AG20443 (cell line): ENCODE measurements around the gene SPNS2.
"Not testable (repeated sequence)": the region's sequence is repeated elsewhere in the genome, so short reads cannot be mapped to it uniquely, and the experiment has no call there.

Experiments used
- DNase-seq: peaks from one replicate; pipeline ENCODE4 v3.0.0; 2012; ENCODE audit warnings: low spot score, mixed read lengths

SPNS2 gene

DNA sequence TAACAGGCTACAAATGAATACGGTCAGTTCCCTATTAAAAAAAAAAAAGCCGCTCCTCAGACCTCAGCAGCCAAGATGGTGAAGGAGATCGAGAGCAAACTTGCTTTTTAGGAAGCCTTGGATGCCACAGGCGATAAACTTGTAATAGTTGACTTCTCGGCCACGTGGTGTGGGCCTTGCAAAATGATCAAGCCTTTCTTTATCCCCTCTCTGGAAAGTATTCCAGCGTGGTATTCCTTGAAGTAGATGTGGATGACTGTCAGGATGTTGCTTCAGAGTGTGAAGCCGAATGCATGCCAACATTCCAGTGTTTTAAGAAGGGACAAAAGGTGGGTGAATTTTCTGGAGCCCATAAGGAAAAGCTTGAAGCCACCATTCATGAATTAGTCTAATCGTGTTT is 73.5 kb downstream of the SPNS2 start:
- DNase-seq, result no peak

DNA sequence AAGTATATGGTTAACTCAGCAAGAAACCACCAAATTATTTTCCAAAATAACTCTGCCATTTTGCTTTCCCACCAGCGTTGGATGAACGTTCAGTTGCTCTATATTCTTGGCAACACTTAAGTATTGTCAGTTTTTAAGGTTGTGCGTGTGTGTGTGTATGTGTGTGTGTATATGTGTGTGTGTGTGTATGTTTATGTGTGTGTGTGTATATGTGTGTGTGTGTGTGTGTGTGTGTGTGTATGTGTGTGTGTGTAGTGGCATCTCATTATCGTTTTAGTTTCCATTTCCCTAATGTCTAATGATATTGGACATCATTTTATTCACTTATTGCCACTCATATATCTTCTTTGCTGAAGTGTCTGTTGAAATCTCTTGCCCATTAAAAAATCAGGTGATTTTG is 74.4 kb downstream of the SPNS2 start:
- no peak for DNase-seq

DNA sequence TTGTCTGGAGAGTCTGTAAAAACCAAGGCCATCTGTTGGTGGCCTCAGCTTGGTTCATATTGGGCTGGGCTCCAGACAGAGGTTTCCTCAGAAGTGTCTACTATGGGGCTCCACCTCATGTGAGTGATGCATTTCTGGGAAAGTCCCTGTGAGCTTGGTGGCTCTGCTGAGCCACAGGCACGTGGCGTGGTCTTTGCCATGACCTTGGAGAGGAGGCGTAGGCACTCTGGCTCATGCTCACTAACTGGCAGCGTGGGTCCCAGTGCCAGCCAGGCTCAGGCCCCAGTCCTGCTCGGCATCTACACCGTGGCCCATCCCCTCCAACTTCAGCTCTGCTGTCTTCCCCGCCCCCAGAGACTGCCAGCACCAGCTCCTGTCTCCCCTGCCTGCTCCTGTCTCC is 75.0 kb downstream of the SPNS2 start:
- DNase-seq, result no peak

DNA sequence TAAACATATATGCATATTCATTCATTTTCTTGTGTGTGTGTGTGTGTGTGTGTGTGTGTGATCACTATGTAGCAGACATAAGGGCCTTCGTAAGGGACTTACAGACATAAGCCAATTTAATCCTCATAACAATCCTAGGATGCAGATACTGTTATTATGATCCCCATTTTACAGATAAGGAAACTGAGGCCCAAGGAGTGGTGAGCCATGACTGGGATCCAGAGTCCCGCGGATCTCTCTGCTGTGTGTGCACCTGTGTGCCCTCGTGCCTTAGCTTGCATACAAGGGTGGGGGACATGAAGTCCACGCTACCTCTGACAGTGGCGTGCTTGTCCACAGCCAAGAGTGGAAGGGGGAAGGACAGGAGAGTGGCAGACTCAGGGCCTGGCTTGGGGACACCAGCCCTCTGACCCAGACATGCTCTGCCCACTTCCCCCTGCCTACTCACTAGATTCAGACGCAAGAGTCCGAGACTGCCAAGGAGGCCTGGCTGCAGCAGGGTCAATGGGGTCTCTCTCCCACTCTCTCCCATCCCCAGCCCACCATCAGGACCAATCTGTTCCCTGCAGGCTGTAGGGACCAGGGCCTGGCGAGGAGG is 75.9 kb downstream of the SPNS2 start:
- DNase-seq, result no peak

DNA sequence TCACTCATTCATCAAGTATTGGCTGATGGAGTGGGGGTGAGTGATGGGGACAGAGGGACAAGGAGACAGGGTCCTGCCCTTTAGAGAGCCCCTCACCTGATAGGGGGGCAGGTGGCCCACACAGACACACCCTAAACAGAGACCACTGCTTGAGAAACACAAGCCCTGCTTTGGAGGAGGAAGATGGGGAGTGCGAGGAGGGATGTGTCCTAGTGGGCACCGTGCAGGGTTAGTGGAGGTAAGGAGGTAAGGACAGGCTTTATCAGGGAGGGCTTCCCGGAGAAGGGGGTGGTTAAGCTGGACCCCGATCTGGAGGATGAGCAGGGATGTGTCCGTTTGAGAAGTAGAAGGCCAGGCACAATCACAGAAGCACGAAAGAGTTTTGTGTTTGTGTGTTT is 77.5 kb downstream of the SPNS2 start:
- no peak for DNase-seq

DNA sequence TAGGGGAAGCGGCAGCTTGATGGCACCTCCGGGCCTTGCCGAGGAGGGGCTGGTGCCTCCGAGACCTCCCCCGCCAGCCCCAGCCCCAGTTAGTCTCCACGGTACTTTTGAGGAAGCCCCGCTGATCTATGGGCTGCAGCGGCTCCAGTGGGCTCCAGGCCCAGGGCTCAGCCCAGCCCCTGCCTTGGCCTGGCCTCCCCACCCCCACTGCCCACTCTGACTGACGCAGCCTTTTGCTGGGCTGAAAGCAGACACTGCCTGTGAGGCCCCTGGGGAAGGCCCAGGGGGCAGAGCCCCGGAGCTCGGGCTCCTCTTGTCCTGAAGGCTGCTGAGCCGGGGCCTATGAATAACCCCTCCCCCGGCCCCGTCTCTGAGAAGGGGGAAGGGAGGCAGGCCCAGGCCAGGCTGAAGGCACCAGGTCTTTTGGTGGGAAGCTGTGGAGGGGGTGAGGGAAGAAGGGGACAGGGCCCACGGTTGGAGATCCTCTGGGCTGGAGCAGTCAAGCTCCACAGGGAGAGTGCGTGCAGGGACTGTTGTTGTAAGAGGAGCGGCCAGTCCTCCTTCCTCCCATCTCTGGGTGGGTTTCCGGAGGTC is 78.1 kb downstream of the SPNS2 start:
- no peak for DNase-seq

DNA sequence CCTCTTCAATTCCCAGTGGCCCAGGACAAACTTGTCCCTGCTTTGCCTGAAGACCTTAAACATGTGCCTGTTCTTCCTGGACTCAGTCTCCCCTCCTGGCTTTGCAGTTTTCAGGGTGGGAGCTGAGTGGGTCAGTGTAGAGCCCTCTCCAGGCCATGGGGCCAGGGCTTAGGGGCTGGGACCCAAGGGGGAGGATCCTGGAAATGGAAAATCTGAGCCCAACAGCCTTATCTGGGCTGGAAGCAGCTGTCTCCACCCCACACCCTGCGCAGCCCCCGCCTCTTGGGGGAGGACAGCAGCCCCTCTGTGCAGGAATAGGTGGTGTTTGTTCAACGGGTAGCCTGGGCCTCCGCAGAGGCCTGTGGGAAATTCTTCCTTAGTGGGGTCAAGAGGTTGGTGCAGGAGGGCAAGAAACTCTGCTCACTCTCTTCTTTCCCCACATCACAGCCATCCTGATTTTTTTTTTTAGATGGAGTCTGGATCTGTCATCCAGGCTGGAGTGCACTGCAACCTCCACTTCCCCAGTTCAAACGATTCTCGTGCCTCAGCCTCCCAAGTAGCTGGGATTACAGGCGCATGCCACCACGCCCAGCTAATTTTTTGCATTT is 78.8 kb downstream of the SPNS2 start:
- DNase-seq, result no peak

DNA sequence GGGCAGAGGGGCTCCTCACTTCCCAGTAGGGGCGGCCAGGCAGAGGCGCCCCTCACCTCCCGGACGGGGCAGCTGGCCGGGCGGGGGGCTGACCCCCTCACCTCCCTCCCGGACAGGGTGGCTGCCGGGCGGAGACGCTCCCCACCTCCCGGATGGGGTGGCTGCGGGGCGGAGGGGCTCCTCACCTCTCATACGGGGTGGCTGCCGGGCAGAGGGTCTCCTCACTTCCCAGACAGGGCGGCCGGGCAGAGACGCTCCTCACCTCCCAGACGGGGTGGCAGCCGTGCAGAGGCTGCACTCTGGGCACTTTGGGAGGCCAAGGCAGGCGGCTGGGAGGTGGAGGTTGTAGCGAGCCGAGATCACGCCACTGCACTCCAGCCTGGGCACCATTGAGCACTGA is 79.7 kb downstream of the SPNS2 start:
- DNase-seq, result not testable (repeated sequence)

DNA sequence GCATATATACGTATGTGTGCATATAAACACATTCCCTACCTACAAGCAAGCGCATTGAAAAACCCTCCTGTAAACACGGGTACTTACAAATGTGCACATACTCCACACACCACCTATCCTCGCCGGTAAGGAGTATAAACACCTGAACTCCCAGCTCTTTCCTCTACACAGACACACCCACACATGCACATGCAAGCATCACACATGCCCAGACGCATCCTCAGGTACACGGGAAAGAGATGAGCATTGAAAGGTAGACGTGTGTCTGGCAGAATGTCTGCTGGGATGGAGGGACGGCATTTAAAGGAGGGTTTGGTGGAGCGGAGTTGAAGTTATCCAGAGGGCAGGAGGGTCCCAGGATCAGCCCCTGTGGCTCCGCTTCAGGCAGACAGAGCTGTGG is 81.0 kb downstream of the SPNS2 start:
- DNase-seq, result no peak

DNA sequence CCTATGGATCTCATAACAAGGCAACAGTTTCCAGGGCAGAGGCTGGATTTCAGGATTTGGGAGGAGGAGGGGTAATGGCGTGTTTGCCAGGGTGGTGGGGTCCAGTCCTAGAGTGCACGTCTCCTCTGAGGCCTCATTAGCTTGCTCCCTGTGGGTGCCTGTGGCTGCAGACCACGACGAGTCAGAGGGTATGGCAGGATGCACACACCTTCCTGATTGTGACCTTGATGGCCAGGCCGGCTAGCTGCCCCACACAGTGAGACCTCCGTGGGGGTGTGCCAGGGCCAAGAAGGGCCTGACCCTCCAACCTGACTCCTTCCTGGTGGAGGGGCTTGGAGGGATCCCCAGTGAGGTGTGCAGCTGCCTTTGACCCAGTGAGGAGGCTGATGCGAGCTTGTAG is 81.6 kb downstream of the SPNS2 start:
- no peak for DNase-seq

DNA sequence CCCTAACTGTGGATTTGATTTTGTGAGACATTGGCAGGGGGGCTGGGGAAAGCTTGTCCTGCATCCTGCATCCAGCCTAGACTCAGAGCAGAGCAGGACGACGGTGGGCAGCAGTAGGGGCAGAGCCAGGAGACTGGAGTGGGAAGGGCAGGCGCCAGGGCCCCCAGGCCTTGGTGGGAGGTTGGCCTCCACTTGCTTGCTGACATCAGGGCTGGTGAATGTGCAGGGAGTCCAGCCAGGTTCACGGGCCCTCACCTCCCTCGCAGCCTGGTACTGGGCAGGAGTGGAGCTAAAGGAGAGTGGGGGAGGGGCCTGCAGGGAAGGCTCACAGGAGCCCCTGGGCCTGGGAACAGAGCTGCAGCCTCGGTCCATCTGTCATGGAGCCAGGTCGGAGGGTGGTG is 83.4 kb downstream of the SPNS2 start:
- no peak for DNase-seq

DNA sequence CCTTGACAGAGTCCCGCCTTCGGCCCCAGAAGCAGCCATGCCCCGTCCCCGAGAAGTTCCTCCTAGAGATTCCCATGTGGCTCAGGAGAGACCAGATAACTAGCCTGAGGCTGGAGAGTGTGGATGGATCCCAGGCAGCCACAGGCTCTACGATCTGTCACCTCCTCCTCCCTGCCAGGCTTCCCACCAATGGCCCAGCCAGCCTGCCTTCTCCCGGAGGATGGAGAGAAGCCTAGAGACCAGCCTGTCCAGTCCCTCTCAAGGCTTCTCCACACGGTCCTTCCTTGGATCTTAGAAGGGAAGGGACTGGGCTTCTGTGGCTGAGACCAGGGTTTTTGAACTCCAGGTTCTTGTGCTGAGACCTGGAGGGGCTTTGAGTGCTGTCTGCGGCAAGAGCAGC is 84.0 kb downstream of the SPNS2 start:
- no peak for DNase-seq

DNA sequence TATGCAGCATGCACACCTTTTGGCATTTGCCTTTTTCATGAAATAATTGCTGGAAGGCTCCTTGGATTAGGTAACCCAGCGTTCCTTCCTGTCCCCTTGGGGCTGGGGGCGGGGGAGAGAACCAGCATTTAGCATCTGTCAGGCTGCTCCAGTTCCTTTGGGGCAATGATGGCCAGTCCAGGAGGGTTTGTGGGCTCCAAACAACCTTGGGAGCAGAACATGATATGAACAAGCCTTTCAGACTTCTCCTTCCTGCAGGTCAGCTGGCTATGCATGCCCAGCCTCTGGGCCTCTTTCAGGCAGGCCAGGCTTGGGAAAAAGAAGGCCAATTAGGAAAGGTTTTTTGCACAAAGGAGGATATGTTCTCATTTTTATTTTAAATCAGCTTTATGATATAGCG is 84.5 kb downstream of the SPNS2 start:
- DNase-seq, result no peak

DNA sequence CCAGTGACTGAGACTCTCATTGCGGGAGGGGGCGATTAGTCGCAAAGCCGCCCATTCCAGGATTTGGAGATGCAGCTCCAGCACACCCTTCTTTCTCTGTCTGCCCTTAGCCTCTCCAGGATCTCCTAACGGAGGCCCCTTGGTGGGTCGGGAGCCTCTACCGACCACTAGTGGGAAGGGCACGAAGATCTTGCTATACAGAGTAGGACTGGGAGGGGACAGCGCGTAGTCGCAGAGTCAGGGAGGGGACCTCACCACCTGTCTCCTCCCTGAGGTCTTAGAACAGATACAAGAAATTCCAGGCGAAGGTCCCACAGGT is 85.1 kb downstream of the SPNS2 start:
- DNase-seq, result no peak

DNA sequence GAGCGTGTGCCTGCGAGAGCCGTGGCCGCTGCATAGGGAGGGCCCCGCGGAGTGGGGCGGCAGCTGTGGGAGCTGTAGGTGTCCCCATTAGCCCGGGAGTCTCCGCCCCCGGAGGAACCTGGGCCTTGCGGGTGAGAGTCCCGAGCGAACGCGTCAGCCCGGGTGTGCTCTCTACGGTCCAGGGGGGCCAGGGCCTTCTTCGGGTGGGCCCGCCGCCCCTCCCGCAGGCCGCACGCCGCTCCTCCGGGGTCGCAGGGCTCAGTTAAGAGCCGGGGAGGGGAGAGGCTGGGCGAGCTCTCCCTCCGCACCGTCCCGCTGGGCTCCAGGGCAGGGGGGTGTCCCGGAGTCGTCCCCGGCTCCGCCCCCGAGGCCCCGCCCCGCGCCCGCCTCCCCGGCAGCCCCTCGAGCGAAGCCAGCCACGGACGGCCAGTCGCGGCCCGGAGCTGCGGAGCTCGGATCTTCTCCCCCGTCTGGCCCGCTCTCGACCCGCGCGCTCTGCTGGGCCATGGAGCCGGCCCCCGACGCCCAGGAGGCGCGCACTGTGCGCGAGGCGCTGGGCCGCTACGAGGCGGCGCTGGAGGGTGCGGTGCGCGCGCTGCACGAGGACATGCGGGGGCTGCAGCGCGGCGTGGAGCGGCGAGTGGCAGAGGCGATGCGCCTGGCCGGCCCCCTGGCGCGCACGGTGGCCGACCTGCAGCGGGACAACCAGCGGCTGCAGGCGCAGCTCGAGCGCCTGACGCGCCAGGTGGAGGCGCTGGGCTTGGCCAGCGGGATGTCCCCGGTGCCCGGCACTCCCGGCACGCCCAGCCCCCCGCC is 85.6 kb downstream of the SPNS2 start, which contains the start of gene SMTNL2:
TSS of gene SMTNL2 (plus strand) at position 429 of the 816 bp plus-strand sequence. CDS start at position 506, 77 bp downstream.
- no peak for DNase-seq

DNA sequence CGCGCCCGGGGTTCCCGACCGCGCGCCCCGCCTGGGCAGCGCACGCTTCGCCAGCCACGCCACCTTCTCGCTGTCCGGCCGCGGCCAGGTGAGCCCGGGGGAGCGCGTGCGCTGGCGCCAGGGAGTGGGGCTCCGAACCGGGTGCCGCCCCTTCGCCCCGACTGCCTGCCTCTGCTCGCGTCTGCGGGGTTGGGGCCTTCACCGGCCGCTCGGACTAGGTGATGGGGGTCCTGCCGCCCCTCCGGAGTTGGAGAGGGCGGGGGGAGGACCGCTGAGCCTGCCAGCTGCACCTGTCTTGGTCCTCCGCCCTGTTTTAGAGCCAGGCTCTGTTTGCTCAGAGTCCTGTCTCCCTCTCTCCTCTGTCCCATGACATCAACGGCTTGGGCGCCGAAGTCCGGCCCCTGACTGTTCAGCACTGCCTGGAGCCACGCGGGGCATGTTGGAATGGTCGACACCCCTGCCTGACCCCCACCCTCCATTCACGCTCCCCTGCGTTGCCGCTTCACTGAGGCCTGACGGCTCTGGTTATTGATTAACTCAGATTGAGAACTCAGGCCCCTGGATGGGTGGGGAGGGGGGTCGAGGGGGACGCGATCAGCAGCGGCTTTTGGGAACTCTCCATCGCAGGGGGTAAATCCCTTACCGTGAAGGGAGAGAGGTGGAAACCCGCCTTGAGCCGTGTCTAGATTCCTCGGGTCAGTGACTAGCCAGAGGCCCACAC is 86.4 kb downstream of the SPNS2 start:
- DNase-seq, result no peak

DNA sequence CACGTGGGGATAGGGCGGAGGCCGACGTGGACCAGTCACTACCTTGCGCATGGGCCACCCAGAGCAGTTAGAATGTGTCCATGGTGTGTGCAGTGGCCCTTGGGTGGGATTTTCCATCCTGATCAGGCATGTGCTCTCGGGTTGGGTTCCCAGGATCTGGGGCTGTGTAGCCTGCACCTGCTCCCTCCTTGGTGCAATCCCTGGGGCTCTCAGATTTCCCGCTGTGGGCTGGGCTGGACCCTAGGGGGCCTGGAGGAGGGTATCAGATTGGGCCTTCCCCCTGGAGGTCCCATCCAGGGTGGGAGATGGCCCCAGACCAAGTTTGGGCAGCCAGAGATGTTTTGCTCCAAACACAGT is 86.9 kb downstream of the SPNS2 start:
- DNase-seq, result no peak

DNA sequence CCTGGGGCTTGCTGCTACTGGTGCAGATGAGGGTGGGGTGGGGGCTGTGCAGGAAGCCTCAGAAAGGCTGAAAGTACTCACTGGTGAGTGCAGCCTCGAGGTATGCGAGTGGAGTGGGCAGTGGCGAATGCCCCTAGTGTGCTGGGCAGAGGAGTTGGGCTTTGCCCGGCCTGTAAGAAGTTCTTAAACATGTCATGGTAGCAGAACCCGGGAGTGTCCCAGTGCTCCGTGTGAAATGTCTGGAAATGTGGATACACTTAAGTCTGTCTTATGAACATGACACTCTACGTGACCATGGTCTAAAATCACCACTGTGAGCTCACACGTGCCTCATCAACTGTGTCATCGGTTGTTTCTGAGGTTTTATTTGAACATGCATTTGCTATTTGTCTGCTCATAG is 87.4 kb downstream of the SPNS2 start:
- DNase-seq, result no peak

DNA sequence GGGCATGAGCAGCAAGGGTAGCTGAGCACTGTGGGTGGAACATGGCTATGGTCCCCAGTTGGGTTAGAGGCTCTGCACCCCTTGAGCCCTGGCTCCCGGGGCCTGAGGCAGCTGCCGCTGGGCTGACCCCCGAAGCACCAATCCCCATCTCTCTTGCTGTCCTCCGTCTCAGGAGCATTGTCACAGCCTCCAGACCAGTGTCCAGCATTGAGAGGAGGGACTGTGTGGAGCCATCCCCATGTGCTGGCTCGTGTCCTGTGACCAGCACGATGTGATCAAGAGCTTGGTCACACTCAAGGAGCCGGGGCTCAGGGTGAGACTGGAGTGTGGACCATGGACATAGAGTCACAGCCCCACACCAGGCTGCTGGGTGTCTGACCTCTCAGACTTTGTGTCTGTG is 88.5 kb downstream of the SPNS2 start:
- DNase-seq, result no peak

DNA sequence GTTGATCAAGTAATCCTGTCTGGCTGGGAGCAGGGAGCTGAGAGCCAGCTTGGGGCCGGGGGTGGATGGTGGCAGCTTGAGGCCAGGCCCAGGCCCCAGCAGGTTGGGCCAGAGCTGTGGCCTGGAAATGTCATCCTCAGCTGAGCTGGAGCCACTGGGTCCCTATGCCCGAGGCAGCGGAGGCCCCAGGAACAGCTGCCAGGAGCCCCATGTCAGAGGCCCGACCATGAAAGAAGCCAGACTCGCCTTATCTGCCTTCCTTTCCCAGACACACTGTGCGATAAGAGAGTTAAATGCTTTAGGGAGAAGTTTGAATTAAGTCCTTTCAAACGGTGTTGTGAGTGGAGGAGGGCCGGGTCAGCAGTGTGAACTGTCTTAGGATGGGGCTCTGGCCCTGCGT is 89.1 kb downstream of the SPNS2 start:
- no peak for DNase-seq

DNA sequence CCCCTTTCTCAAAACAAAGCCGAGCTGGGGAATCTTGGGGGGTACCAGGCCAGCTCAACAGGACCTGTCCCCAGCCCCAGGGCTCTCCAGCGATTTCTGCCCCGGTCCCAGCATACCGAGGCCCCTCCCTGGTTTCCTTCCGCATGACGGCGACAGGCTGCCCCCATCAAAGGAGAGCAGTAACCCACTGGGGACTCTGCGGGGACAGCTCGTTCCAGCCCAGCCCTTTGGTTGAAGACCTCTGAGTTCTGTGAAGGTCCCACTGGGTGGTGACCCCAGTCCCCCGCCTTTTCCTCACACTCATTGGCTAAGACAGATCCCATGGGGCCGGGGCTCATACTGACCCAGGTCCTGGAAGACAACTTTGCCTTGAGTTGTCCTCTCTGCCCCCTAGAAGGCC is 89.7 kb downstream of the SPNS2 start:
- DNase-seq, result no peak
